HepG2 (cell line): ENCODE results near the gene GRIN3B. TPM values are rescaled to one million over a fixed set of nuclear protein-coding genes. Genes with fewer than 3 reads are reported as not detected.

ENCODE experiments used
- CBX2 ChIP-seq, 2 experiments: fragments of 200-600 bp in 1 of 2; sonication (generic); formaldehyde crosslinking in 1 of 2; IDR thresholded peaks; 2 replicates each; pipeline versions ENCODE4 v1.7.0 to v1.8.1; 2018 to 2022; ENCODE audit warnings: low read depth in 2 of 2, low read length in 1 of 2, mild to moderate bottlenecking in 1 of 2, missing genetic modification reagents in 1 of 2
- CBX5 ChIP-seq: sonication (generic); formaldehyde crosslinking; IDR thresholded peaks from 2 replicates; pipeline ENCODE4 v1.4.0; 2020; ENCODE audit warnings: missing genetic modification reagents, borderline replicate concordance
- GMEB1 ChIP-seq: sonication (generic); formaldehyde crosslinking; IDR thresholded peaks from 2 replicates; pipeline ENCODE4 v1.5.1; 2020; ENCODE audit warnings: missing genetic modification reagents, mild to moderate bottlenecking, borderline replicate concordance
- HDAC2 ChIP-seq: sonication (generic); formaldehyde crosslinking; IDR thresholded peaks from 2 replicates; pipeline ENCODE4 v1.4.0; 2020; ENCODE audit warnings: missing genetic modification reagents
- MED8 ChIP-seq: sonication (generic); formaldehyde crosslinking; IDR thresholded peaks from 2 replicates; pipeline ENCODE4 v1.8.1; 2023; ENCODE audit warnings: mild to moderate bottlenecking, missing genetic modification reagents; ENCODE audit not compliant: insufficient replicate concordance
- MEF2D ChIP-seq: sonication (generic); formaldehyde crosslinking; IDR thresholded peaks from 2 replicates; pipeline ENCODE4 v1.5.1; 2020; ENCODE audit warnings: mild to moderate bottlenecking, missing genetic modification reagents
- MLLT10 ChIP-seq: sonication (generic); formaldehyde crosslinking; IDR thresholded peaks from 2 replicates; pipeline ENCODE4 v1.4.0; 2020; ENCODE audit warnings: missing genetic modification reagents
- NR0B2 ChIP-seq: sonication (generic); formaldehyde crosslinking; IDR thresholded peaks from 2 replicates; pipeline ENCODE4 v1.4.0; 2020; ENCODE audit warnings: mild to moderate bottlenecking, missing genetic modification reagents
- NR2F2 ChIP-seq: IDR thresholded peaks from 2 replicates; pipeline ENCODE4 v1.6.1; 2012; ENCODE audit warnings: low read depth, inconsistent platforms, borderline replicate concordance
- PHF8 ChIP-seq: sonication (generic); formaldehyde crosslinking; IDR thresholded peaks from 2 replicates; pipeline ENCODE4 v1.5.0; 2020; ENCODE audit warnings: missing genetic modification reagents
- SNRNP70 ChIP-seq: fragments of 200-400 bp; formaldehyde crosslinking; IDR thresholded peaks from 2 replicates; pipeline ENCODE4 v1.6.1; 2017; ENCODE audit warnings: mild to moderate bottlenecking, low read depth, low read length, moderate library complexity
- SP1 ChIP-seq, 2 experiments: fragments of 450-650 bp in 1 of 2; sonication (generic) in 1 of 2; formaldehyde crosslinking in 1 of 2; IDR thresholded peaks; 2 replicates each; pipeline versions ENCODE4 v1.4.0 to v1.6.1; 2016 to 2020; ENCODE audit warnings: missing genetic modification reagents in 1 of 2
- ZBTB34 ChIP-seq: sonication (generic); formaldehyde crosslinking; IDR thresholded peaks from 2 replicates; pipeline ENCODE4 v1.8.0; 2022; ENCODE audit warnings: mild to moderate bottlenecking, missing genetic modification reagents
- ZBTB4 ChIP-seq: sonication (generic); formaldehyde crosslinking; IDR thresholded peaks from 2 replicates; pipeline ENCODE4 v1.4.0; 2020; ENCODE audit warnings: missing genetic modification reagents, mild to moderate bottlenecking, borderline replicate concordance
- ZNF33B ChIP-seq: sonication (generic); formaldehyde crosslinking; IDR thresholded peaks from 2 replicates; pipeline ENCODE4 v1.5.1; 2020; ENCODE audit warnings: mild to moderate bottlenecking, missing genetic modification reagents
- ZNF354B ChIP-seq: sonication (generic); formaldehyde crosslinking; IDR thresholded peaks from 2 replicates; pipeline ENCODE4 v1.8.0; 2022; ENCODE audit warnings: mild to moderate bottlenecking, missing genetic modification reagents
- ZNF432 ChIP-seq: sonication (generic); formaldehyde crosslinking; IDR thresholded peaks from 2 replicates; pipeline ENCODE4 v1.5.0; 2020; ENCODE audit warnings: missing genetic modification reagents, mild to moderate bottlenecking, borderline replicate concordance
- ZNF460 ChIP-seq: sonication (generic); formaldehyde crosslinking; IDR thresholded peaks from 2 replicates; pipeline ENCODE4 v1.5.1; 2020; ENCODE audit warnings: missing genetic modification reagents, mild to moderate bottlenecking, borderline replicate concordance
- ZNF572 ChIP-seq: sonication (generic); formaldehyde crosslinking; IDR thresholded peaks from 2 replicates; pipeline ENCODE4 v1.5.1; 2020; ENCODE audit warnings: mild to moderate bottlenecking, missing genetic modification reagents
- ZNF598 ChIP-seq: sonication (generic); formaldehyde crosslinking; IDR thresholded peaks from 2 replicates; pipeline ENCODE4 v1.5.1; 2020; ENCODE audit warnings: mild to moderate bottlenecking, missing genetic modification reagents, borderline replicate concordance
- ZNF773 ChIP-seq: sonication (generic); formaldehyde crosslinking; IDR thresholded peaks from 2 replicates; pipeline ENCODE4 v1.4.0; 2020; ENCODE audit warnings: missing genetic modification reagents, borderline replicate concordance
- ZSCAN21 ChIP-seq: sonication (generic); formaldehyde crosslinking; IDR thresholded peaks from 2 replicates; pipeline ENCODE4 v1.8.0; 2022; ENCODE audit warnings: mild to moderate bottlenecking, missing genetic modification reagents, moderate library complexity, borderline replicate concordance
- polyA plus RNA-seq, 8 experiments: library from polyadenylated mRNA; depleted of rRNA in 3 of 8; stranded (reverse) in 7 of 8; unstranded in 1 of 8; fragments of >200 nt; fragmentation: Illumina TruSeq in 4 of 8; extraction: Trizol in 4 of 8; gene quantifications; 2 replicates each; pipeline versions ENCODE4 v1.2.1 to v1.2.3, GENCODE V29; 2011 to 2016; ENCODE audit warnings: low read depth in 4 of 8, missing spikeins in 1 of 8, mixed read lengths in 1 of 8; ENCODE audit not compliant: insufficient read depth in 1 of 8
- total RNA-seq, 5 experiments: library from RNA; depleted of rRNA; stranded (reverse); fragments of >200 nt; fragmentation: Illumina TruSeq; extraction: Trizol; gene quantifications; 2 replicates each; pipeline ENCODE4 v1.2.3, GENCODE V29; 2016; ENCODE audit warnings: low read depth in 1 of 5

The GRIN3B gene
- total and polyA plus RNA-seq, 2 of the 13 experiments (the other 11 are each of a cell fraction or from before 2014, with no cell fraction given), result 0.07 to 0.20 TPM

GRCh38 chr19:1050989-1051788 is 51.0 kb downstream of the GRIN3B start (continued):
- TF ChIP-seq MEF2D (CRISPR knock-in tag) (peak; percentile 95), ZNF773 (CRISPR knock-in tag) (no peak), NR0B2 (CRISPR knock-in tag) (no peak; the same call in 1 of the 2 replicates), ZBTB4 (CRISPR knock-in tag) (0 out of 2 replicates have a peak, but pooled peaks have one; percentile 26), ZNF432 (CRISPR knock-in tag) (no peak), CBX2 (IDR thresholded peaks at IDR 0.05; ENCODE audit: low read depth, low read length) (no peak), CBX2 (CRISPR knock-in tag; IDR thresholded peaks at IDR 0.05; ENCODE audit: low read depth) (no peak), ZSCAN21 (CRISPR knock-in tag) (peak; percentile 65; the same call in 1 of the 2 replicates), SNRNP70 (no peak), ZNF354B (CRISPR knock-in tag) (no peak), PHF8 (peak; percentile 60), GMEB1 (0 out of 2 replicates have a peak, but pooled peaks have one; percentile 14), SP1 (IDR thresholded peaks at IDR 0.05) (no peak), SP1 (CRISPR knock-in tag; IDR thresholded peaks at IDR 0.05) (peak; percentile 39; the same call in 1 of the 2 replicates), MLLT10 (CRISPR knock-in tag) (no peak), ZBTB34 (no peak; the same call in 1 of the 2 replicates), MED8 (CRISPR knock-in tag) (no peak), NR2F2 (no peak; the same call in 1 of the 2 replicates), ZNF572 (CRISPR knock-in tag) (no peak), HDAC2 (CRISPR knock-in tag) (peak; percentile 70), ZNF460 (no peak), CBX5 (no peak; the same call in 1 of the 2 replicates), ZNF33B (CRISPR knock-in tag) (no peak), ZNF598 (CRISPR knock-in tag) (peak; percentile 39; the same call in 1 of the 2 replicates)
